Sciatic nerve (tissue), 2 donors: ENCODE measurements around the gene LEAP2. TPM values are rescaled to one million over a fixed set of nuclear protein-coding genes. Genes with fewer than 3 reads are reported as not detected.

Source experiments
- ATAC-seq: fragments of 200-7000 bp; cut with Tn5 transposase; one replicate; pipeline ENCODE4 v1.9.1; 2020; ENCODE audit warnings: mild to moderate bottlenecking, moderate library complexity
- DNase-seq: peaks from one replicate; pipeline ENCODE4 v3.0.0-alpha.2; 2020; ENCODE audit warnings: low spot score
- intact Hi-C: fragments of 100-400 bp; cut with DNase I; formaldehyde crosslinking; loops from one replicate; pipeline ENCODE4 v1.14.2; 2022
- total RNA-seq: library from RNA; stranded (reverse); fragmentation: NEBNext Ultra II Directional; extraction: Animal tissue kit (Norgen Biotek cat#: 25700); gene quantifications from one replicate; pipeline ENCODE4 v1.2.1, GENCODE V29; 2021
- donor health status: DM: no; HTN: no; CAD: no.
- donor health status: DM: no; HTN: no; CAD: no.

Gene LEAP2
- total RNA-seq, 1 donor from 2014 or later = 2.9 TPM

DNA sequence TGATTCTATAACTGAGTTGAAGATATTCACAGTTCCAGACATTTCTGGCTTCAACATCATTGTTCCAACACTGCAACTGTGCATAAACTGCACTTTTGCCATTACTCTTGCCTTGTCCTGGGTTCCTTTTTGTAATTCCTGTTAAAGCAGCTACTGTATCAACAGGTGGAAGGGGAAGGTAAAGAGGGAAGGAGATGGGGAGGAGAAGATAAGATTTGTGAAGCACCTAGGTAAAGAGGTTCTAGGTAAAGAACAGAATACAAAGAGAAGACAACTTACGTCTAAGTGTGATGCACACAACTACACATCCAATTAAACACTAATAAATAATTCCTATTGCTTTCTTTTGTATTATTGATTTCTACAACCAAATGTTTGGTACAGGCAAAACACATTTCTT, 36.2 kb downstream of the LEAP2 start:
- no peak for DNase-seq
- intact Hi-C loops = no loop called here
- ATAC-seq = no peak

DNA sequence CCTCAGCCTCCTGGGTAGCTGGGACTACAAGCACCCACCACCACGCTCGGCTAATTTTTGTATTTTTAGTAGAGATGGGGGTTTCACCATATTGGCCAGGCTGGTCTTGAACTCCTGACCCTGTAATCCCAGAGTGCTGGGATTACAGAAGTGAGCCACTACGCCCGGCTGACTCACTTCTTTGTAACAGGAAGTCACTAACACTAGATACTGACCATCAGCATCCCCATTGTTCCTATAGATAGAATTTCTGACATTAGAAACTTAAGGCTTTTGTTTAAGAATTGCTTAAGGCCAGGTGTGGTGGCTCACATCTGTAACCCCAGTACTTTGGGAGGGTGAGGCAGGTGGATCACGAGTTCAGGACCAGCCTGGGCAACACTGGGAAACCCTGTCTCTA, 42.2 kb downstream of the LEAP2 start:
- no peak for ATAC-seq
- intact Hi-C loops = no loop called here
- DNase-seq = no peak

DNA sequence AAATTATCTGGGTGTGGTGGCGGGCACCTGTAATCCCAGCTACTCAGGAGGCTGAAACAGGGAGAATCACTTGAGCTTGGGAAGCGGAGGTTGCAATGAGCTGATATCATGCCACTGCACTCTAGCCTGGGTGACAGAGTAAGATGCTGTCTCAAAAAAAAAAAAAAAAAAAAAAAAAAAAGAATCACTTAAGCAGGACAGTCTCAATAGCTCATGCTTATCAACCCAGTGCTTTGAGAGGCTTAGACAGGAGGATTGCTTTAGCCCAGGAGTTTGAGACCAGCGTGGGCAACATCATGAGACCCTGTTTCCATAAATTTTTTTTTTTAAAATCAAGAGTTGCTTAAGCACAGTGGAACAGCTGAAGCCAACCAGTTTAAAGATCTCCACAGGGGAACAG, 42.6 kb downstream of the LEAP2 start:
- intact Hi-C loops = no loop called here
- ATAC-seq (no peak), DNase-seq (no peak)

Other genes starting within 250 kb of the LEAP2 start
- gene IL13, start 215.5 kb upstream of the LEAP2 start, total RNA-seq = not detected
- not detected for gene IL4, start 199.7 kb upstream of the LEAP2 start, total RNA-seq
- 20.7 TPM for gene KIF3A, start 136.1 kb upstream of the LEAP2 start, total RNA-seq
- 0.36 TPM for gene CCNI2, start 126.2 kb upstream of the LEAP2 start, total RNA-seq
- 59.3 TPM for gene SEPTIN8, start 96.4 kb upstream of the LEAP2 start, total RNA-seq
- 2.5 TPM for gene SOWAHA, start 60.4 kb upstream of the LEAP2 start, total RNA-seq
- 33.3 TPM for gene SHROOM1, start 43.0 kb upstream of the LEAP2 start, total RNA-seq
- gene GDF9, start 7.2 kb upstream of the LEAP2 start, total RNA-seq = 0.40 TPM
- 187 TPM for gene UQCRQ, start 7.0 kb upstream of the LEAP2 start, total RNA-seq
- gene AFF4, start 90.0 kb downstream of the LEAP2 start, total RNA-seq = 88.6 TPM
- 15.0 TPM for gene ZCCHC10, start 152.9 kb downstream of the LEAP2 start, total RNA-seq
- 65.0 TPM for gene HSPA4, start 178.3 kb downstream of the LEAP2 start, total RNA-seq